ENCODE results near the gene ERBB2. TPM values are rescaled to one million over a fixed set of nuclear protein-coding genes. Genes with fewer than 3 reads are reported as not detected.

ERBB2 gene
- total and polyA plus RNA-seq, 2 of the 8 experiments (the other 6 are each of a cell fraction or from before 2014, with no cell fraction given) = 183 to 394 TPM

GRCh38 chr17:39666601-39667261, 33.1 kb upstream of the ERBB2 start (continued):
- no peak for TF ChIP-seq SAP30 (IDR thresholded peaks at IDR 0.05; ENCODE audit: insufficient read depth, insufficient replicate concordance, low read length)
- TF ChIP-seq, protein P1, sequence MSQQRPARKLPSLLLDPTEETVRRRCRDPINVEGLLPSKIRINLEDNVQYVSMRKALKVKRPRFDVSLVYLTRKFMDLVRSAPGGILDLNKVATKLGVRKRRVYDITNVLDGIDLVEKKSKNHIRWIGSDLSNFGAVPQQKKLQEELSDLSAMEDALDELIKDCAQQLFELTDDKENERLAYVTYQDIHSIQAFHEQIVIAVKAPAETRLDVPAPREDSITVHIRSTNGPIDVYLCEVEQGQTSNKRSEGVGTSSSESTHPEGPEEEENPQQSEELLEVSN (IDR thresholded peaks at IDR 0.05) = no peak
- TF ChIP-seq GABPA (IDR thresholded peaks at IDR 0.05; ENCODE audit: borderline replicate concordance, insufficient read depth, low read length) = no peak
- no peak for TF ChIP-seq RAD21 (IDR thresholded peaks at IDR 0.05 in 1 of 2, conservative IDR thresholded peaks at IDR 0.05 in 1 of 2; ENCODE audit: low read depth in 2 of 2, low read length in 2 of 2)
- TF ChIP-seq EGR1 (IDR thresholded peaks at IDR 0.05; ENCODE audit: borderline replicate concordance, low read depth, low read length) = no peak
- no peak for TF ChIP-seq RFX5 (IDR thresholded peaks at IDR 0.05; ENCODE audit: borderline replicate concordance, low read depth, low read length)
- TF ChIP-seq CTBP2 (IDR thresholded peaks at IDR 0.05; ENCODE audit: borderline replicate concordance, insufficient read depth, insufficient read length, low read length) = no peak
- TF ChIP-seq KDM5A (IDR thresholded peaks at IDR 0.05; ENCODE audit: low read length) = no peak
- no peak for TF ChIP-seq SIN3A (conservative IDR thresholded peaks at IDR 0.05 in 1 of 2, IDR thresholded peaks at IDR 0.05 in 1 of 2; ENCODE audit: low read depth in 1 of 2, low read length in 2 of 2)
- no peak for TF ChIP-seq EZH2 (IDR thresholded peaks at IDR 0.05; ENCODE audit: low read depth, low read length, severe bottlenecking)
